ENCODE measurements around the gene PTPRN2. TPM values are rescaled to one million over a fixed set of nuclear protein-coding genes. Genes with fewer than 3 reads are reported as not detected.

The PTPRN2 gene
- total and polyA plus RNA-seq, 9 of the 15 experiments (the other 6 are each of a cell fraction or from before 2014, with no cell fraction given) = not detected

- Histone ChIP-seq H3K79me2 (ENCODE audit: control insufficient read depth, insufficient read depth, low read length) (no peaks in the 10 kb centered on the region), H3K4me1 (replicated peaks in 1 of 2; ENCODE audit: control insufficient read depth in 2 of 2, insufficient read depth in 2 of 2, low read length in 2 of 2) (no peaks in the 10 kb centered on the region), H3K27ac (ENCODE audit: extremely low read depth, low read depth, low read length) (no peak overlapping the region), H3K4me3 (no peak overlapping the region), H3K36me3 (ENCODE audit: control insufficient read depth, insufficient read depth, low read length) (no peaks in the 10 kb centered on the region), H3K9me3 (replicated peaks; ENCODE audit: control insufficient read depth, insufficient read depth, low read depth, low read length) (no peaks in the 10 kb centered on the region), H4K20me1 (replicated peaks; ENCODE audit: control insufficient read depth, insufficient read depth, low read length) (peaks cover 9% of the 10 kb centered on the region; the same call in 1 of the 2 replicates), H2AFZ (ENCODE audit: low read depth, low read length) (no peak overlapping the region), H3K27me3 (ENCODE audit: control insufficient read depth in 2 of 2, insufficient read depth in 2 of 2, low read length in 2 of 2) (peaks cover 47 to 91% of the 10 kb centered on the region in 2 experiments), H3K9ac (ENCODE audit: insufficient read depth in 1 of 2, low read depth in 2 of 2, low read length in 2 of 2) (no peak overlapping the region), H3K9me1 (ENCODE audit: control insufficient read depth, insufficient read depth, low read length) (no peaks in the 10 kb centered on the region), H3K4me2 (ENCODE audit: insufficient read depth, low read length) (no peak overlapping the region)
- intact Hi-C loops (cut with micrococcal nuclease) = no loop called here
- DNase-seq (ENCODE audit: extremely low read depth in 1 of 4, low spot score in 3 of 4) (no peak), FAIRE-seq (no peak), ATAC-seq (no peak)
- BruUV-seq (replicated peaks) = no TSS peak
- in situ Hi-C loops (cut with MboI) = no loop called here
- ChIA-PET CTCF (ENCODE audit: low intra/inter-chr PET ratio) (no interaction called here), POLR2A (no interaction called here)
- under 1% methylated on average over 30 of the region's 30 CpGs for WGBS (ENCODE audit: insufficient coverage, low coverage, missing lambda C conversion rate)
- TF ChIP-seq FOSL1 (tag; conservative IDR thresholded peaks at IDR 0.05) (no peak), ZNF655 (CRISPR knock-in tag; IDR thresholded peaks at IDR 0.05) (no peak), PURB (CRISPR knock-in tag; IDR thresholded peaks at IDR 0.05; ENCODE audit: low read depth) (no peak), GTF2B (IDR thresholded peaks at IDR 0.05; ENCODE audit: extremely low read depth, insufficient read length) (no peak), ZBED1 (IDR thresholded peaks at IDR 0.05) (no peak), POLR2B (IDR thresholded peaks at IDR 0.05; ENCODE audit: low read depth, partially characterized antibody) (no peak), ZNF224 (CRISPR knock-in tag; IDR thresholded peaks at IDR 0.05) (no peak), ZNF197 (CRISPR knock-in tag; IDR thresholded peaks at IDR 0.05; ENCODE audit: low read depth) (no peak), NFIC (IDR thresholded peaks at IDR 0.05) (no peak)
These were observed 561.7 kb downstream of the PTPRN2 start for GRCh38 chr7:158025686-158026600.
